HepG2 (cell line): ENCODE results near the gene PLRG1.

Experiments
- HMG20B ChIP-seq: conservative IDR thresholded peaks from 2 replicates; pipeline ENCODE4 v1.6.1; 2016; ENCODE audit warnings: missing genetic modification reagents, missing compliant biosample characterization
- MYC ChIP-seq: sonication (generic); formaldehyde crosslinking; IDR thresholded peaks from 2 replicates; pipeline ENCODE4 v1.9.0; 2021; ENCODE audit warnings: missing genetic modification reagents, borderline replicate concordance
- NFIC ChIP-seq: IDR thresholded peaks from 2 replicates; pipeline ENCODE4 v1.6.1; 2012; ENCODE audit warnings: mild to moderate bottlenecking, low read length, inconsistent platforms
- RAD21 ChIP-seq: fragments of 450-650 bp; formaldehyde crosslinking; IDR thresholded peaks from 2 replicates; pipeline ENCODE4 v1.5.0; 2020; ENCODE audit warnings: mild to moderate bottlenecking
- ZFP36L2 ChIP-seq: sonication (generic); formaldehyde crosslinking; IDR thresholded peaks from 2 replicates; pipeline ENCODE4 v1.4.0; 2020; ENCODE audit warnings: missing genetic modification reagents
- ZFP37 ChIP-seq: sonication (generic); formaldehyde crosslinking; IDR thresholded peaks from 2 replicates; pipeline ENCODE4 v1.4.0; 2020; ENCODE audit warnings: missing genetic modification reagents, borderline replicate concordance
- ZFP62 ChIP-seq: sonication (generic); formaldehyde crosslinking; IDR thresholded peaks from 2 replicates; pipeline ENCODE4 v1.4.0; 2020; ENCODE audit warnings: missing genetic modification reagents
- ZKSCAN5 ChIP-seq: sonication (generic); formaldehyde crosslinking; IDR thresholded peaks from 2 replicates; pipeline ENCODE4 v1.5.1; 2020; ENCODE audit warnings: mild to moderate bottlenecking, missing genetic modification reagents
- ZNF10 ChIP-seq: sonication (generic); formaldehyde crosslinking; IDR thresholded peaks from 2 replicates; pipeline ENCODE4 v1.4.0; 2020; ENCODE audit warnings: mild to moderate bottlenecking, low read depth, missing genetic modification reagents, borderline replicate concordance
- ZNF33A ChIP-seq: sonication (generic); formaldehyde crosslinking; IDR thresholded peaks from 2 replicates; pipeline ENCODE4 v1.5.1; 2020; ENCODE audit warnings: missing genetic modification reagents, mild to moderate bottlenecking, moderate library complexity, borderline replicate concordance
- ZNF720 ChIP-seq: sonication (generic); formaldehyde crosslinking; IDR thresholded peaks from 2 replicates; pipeline ENCODE4 v1.4.0; 2020; ENCODE audit warnings: missing genetic modification reagents
- TF ChIP-seq, protein P1 (sequence below): sonication (generic); formaldehyde crosslinking; IDR thresholded peaks from 2 replicates; pipeline ENCODE4 v1.8.1; 2023; ENCODE audit warnings: mild to moderate bottlenecking, missing genetic modification reagents

DNA sequence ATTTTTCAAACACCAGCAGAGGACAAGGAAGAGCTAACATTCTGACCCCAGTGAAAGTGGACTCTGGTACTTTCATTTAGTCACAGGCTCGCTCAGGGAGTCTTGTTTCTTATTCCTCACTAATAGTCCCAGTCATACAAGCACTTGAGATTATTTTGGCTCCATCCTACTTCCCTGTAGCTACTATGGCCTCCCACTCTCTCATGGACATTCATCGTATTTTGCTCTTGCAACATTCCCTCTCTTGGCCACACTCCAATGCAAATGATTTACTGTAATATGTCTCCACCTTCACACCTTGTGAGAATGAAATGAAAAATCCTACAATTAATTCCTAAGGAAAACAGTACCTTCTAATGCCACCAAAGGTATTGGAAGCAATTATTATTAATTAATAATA lies 21.3 kb downstream of the PLRG1 start:
- no peak for TF ChIP-seq RAD21 (CRISPR knock-in tag)
- TF ChIP-seq ZNF10 = no peak
- TF ChIP-seq ZFP36L2 (CRISPR knock-in tag) = no peak
- TF ChIP-seq HMG20B (CRISPR knock-in tag) = no peak
- TF ChIP-seq ZFP37 (CRISPR knock-in tag) = no peak
- TF ChIP-seq, protein P1, sequence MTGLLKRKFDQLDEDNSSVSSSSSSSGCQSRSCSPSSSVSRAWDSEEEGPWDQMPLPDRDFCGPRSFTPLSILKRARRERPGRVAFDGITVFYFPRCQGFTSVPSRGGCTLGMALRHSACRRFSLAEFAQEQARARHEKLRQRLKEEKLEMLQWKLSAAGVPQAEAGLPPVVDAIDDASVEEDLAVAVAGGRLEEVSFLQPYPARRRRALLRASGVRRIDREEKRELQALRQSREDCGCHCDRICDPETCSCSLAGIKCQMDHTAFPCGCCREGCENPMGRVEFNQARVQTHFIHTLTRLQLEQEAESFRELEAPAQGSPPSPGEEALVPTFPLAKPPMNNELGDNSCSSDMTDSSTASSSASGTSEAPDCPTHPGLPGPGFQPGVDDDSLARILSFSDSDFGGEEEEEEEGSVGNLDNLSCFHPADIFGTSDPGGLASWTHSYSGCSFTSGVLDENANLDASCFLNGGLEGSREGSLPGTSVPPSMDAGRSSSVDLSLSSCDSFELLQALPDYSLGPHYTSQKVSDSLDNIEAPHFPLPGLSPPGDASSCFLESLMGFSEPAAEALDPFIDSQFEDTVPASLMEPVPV (CRISPR knock-in tag) = no peak
- TF ChIP-seq ZFP62 (CRISPR knock-in tag) = no peak
- TF ChIP-seq NFIC = no peak
- TF ChIP-seq ZKSCAN5 = no peak
- no peak for TF ChIP-seq ZNF33A (CRISPR knock-in tag)
- no peak for TF ChIP-seq ZNF720
- no peak for TF ChIP-seq MYC (CRISPR knock-in tag)
